B cell (primary cell): ENCODE measurements around the gene GSKIP. TPM values are rescaled to one million over a fixed set of nuclear protein-coding genes. Genes with fewer than 3 reads are reported as not detected.

ENCODE experiments used
- ATAC-seq: fragments of 200-7000 bp; cut with Tn5 transposase; one replicate; pipeline ENCODE4 v1.10.0; 2021; ENCODE audit warnings: low read depth, mild to moderate bottlenecking, moderate number of reproducible peaks, moderate library complexity
- CTCF ChIA-PET: fragments of 350-600 bp; sonication (Branson Sonifier 250); formaldehyde crosslinking; loops from one replicate; lab custom pipeline; 2021; ENCODE audit warnings: antibody characterized with exemption, inconsistent platforms; lab: Charles Lee
- POLR2A ChIA-PET: fragments of 350-600 bp; sonication (Branson Sonifier 250); formaldehyde crosslinking; loops from one replicate; lab custom pipeline; 2021; ENCODE audit warnings: antibody characterized with exemption; lab: Charles Lee
- DNase-seq: peaks from one replicate; pipeline ENCODE4 v3.0.0; 2013
- H2AFZ ChIP-seq: 2 replicates; pipeline ENCODE4 v1.6.1; 2012; ENCODE audit warnings: mild to moderate bottlenecking, low read depth, low read length; ENCODE audit not compliant: insufficient read depth, poor library complexity, severe bottlenecking
- H3K27ac ChIP-seq, 2 donors: 1 replicate in 1 of 2; 2 replicates in 1 of 2; pipeline ENCODE4 v1.5.1; 2012 to 2013; ENCODE audit warnings: low read length in 2 of 2, mild to moderate bottlenecking in 2 of 2, moderate library complexity in 1 of 2
- H3K27me3 ChIP-seq, 4 experiments: fragments of 200-600 bp in 1 of 4; sonication (generic) in 1 of 4; replicated peaks in 1 of 4; 1 replicate in 2 of 4; 2 replicates in 2 of 4; pipeline versions ENCODE4 v1.6.1 to v1.7.0; 2013 to 2016; ENCODE audit warnings: low read length in 3 of 4, mild to moderate bottlenecking in 2 of 4, mixed read lengths in 1 of 4, moderate library complexity in 1 of 4; ENCODE audit not compliant: insufficient read depth in 4 of 4, control insufficient read depth in 3 of 4; ENCODE audit errors: control extremely low read depth in 1 of 4
- H3K36me3 ChIP-seq, 2 experiments: replicated peaks in 1 of 2; 1 replicate in 1 of 2; 2 replicates in 1 of 2; pipeline versions ENCODE4 v1.6.1 to v1.7.1; 2013; ENCODE audit warnings: low read length in 1 of 2; ENCODE audit not compliant: insufficient read depth in 2 of 2, control insufficient read depth in 1 of 2; ENCODE audit errors: control extremely low read depth in 1 of 2, extremely low read depth in 1 of 2
- H3K4me1 ChIP-seq, 2 donors: fragments of 200-600 bp in 1 of 2; sonication (generic) in 1 of 2; 1 replicate in 1 of 2; 2 replicates in 1 of 2; pipeline versions ENCODE4 v1.5.1 to v1.6.1; 2013 to 2017; ENCODE audit warnings: low read length in 2 of 2; ENCODE audit not compliant: control insufficient read depth in 2 of 2, insufficient read depth in 2 of 2
- H3K4me2 ChIP-seq: replicated peaks from 2 replicates; pipeline ENCODE3; 2012; ENCODE audit warnings: mild to moderate bottlenecking, low read depth, low read length; ENCODE audit not compliant: poor library complexity, severe bottlenecking
- H3K4me3 ChIP-seq, 5 experiments: fragments of 200-600 bp in 1 of 5; sonication (generic) in 1 of 5; 1 replicate in 3 of 5; 2 replicates in 2 of 5; pipeline versions ENCODE4 v1.5.1 to v1.7.0; 2011 to 2016; ENCODE audit warnings: low read length in 4 of 5, mild to moderate bottlenecking in 4 of 5, low read depth in 2 of 5, control low read depth in 1 of 5, moderate library complexity in 1 of 5; ENCODE audit not compliant: insufficient read depth in 1 of 5; ENCODE audit errors: control extremely low read depth in 1 of 5, extremely low read depth in 1 of 5
- H3K79me2 ChIP-seq: fragments of 200-600 bp; sonication (generic); one replicate; pipeline ENCODE4 v1.6.0; 2016; ENCODE audit warnings: low read length; ENCODE audit not compliant: control insufficient read depth, insufficient read depth
- H3K9ac ChIP-seq: fragments of 200-600 bp; sonication (generic); 2 replicates; pipeline ENCODE4 v1.6.1; 2017; ENCODE audit warnings: mild to moderate bottlenecking, low read length, moderate library complexity
- H3K9me3 ChIP-seq, 3 donors: one replicate each; pipeline versions ENCODE4 v1.6.1 to v1.7.1; 2013; ENCODE audit warnings: low read length in 2 of 3; ENCODE audit not compliant: control insufficient read depth in 2 of 3, insufficient read depth in 1 of 3; ENCODE audit errors: control extremely low read depth in 1 of 3
- H4K20me1 ChIP-seq: 2 replicates; pipeline ENCODE4 v1.6.0; 2012; ENCODE audit warnings: mild to moderate bottlenecking, low read length; ENCODE audit not compliant: insufficient read depth, control insufficient read depth, poor library complexity, severe bottlenecking
- H3K27ac Mint-ChIP-seq: one replicate; pipeline ENCODE4 v1.8.0; 2021; ENCODE audit warnings: mixed read lengths
- H3K27me3 Mint-ChIP-seq: one replicate; pipeline ENCODE4 v1.8.0; 2021; ENCODE audit warnings: mixed read lengths
- H3K4me1 Mint-ChIP-seq: one replicate; pipeline ENCODE4 v1.8.0; 2021; ENCODE audit warnings: mixed read lengths
- H3K4me3 Mint-ChIP-seq: one replicate; pipeline ENCODE4 v1.8.0; 2021; ENCODE audit warnings: mixed read lengths
- H3K9me3 Mint-ChIP-seq: one replicate; pipeline ENCODE4 v1.8.0; 2022; ENCODE audit warnings: mixed read lengths; ENCODE audit not compliant: insufficient read depth
- CTCF ChIP-seq: fragments of 200-600 bp; IDR thresholded peaks from one replicate; pipeline ENCODE4 v1.8.0; 2022; ENCODE audit warnings: antibody characterized with exemption, mild to moderate bottlenecking
- EZH2 ChIP-seq: IDR thresholded peaks from 2 replicates; pipeline ENCODE4 v1.6.1; 2012; ENCODE audit warnings: borderline replicate concordance, low read depth, mild to moderate bottlenecking, moderate library complexity, low read length; ENCODE audit not compliant: insufficient read depth, poor library complexity, severe bottlenecking
- WGBS: methylation state at CpG from one replicate; pipeline ENCODE4 v1.1.5; 2013; ENCODE audit warnings: missing lambda C conversion rate; ENCODE audit not compliant: insufficient coverage; 5-methylcytosine and 5-hydroxymethylcytosine counted together
- intact Hi-C: fragments of 100-400 bp; cut with micrococcal nuclease; formaldehyde crosslinking; loops from one replicate; pipeline ENCODE4 v1.10.0; 2022
- polyA plus RNA-seq: library from polyadenylated mRNA; depleted of rRNA; stranded (reverse); fragments of >200 nt; gene quantifications from 2 replicates; pipeline ENCODE4 v1.2.3, GENCODE V29; 2012
- total RNA-seq, 2 donors: library from RNA; stranded (reverse); fragments of 120-200 nt in 1 of 2; gene quantifications; 1 replicate in 1 of 2; 2 replicates in 1 of 2; pipeline versions ENCODE4 v1.2.3 to v1.2.4, GENCODE V29; 2013 to 2022

The GSKIP gene
- total and polyA plus RNA-seq, 2 donors (not counting 1 experiment from before 2014, with no cell fraction given): 5.7 to 15.8 TPM

DNA sequence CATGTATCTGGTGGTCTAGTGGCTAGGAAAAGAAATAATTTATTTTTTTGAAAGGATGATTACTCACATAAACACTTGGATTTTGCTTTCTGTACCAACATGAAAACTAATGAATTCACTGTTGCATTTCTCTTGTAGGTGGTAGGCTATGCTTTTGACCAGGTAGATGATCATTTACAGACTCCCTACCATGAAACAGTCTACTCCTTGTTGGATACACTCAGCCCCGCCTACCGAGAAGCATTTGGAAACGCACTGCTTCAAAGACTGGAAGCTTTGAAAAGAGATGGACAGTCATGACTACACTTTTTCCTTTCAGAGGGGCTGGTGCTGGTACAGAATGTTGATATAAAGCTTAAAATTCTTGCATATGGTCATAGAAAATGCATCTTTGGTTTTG is 22.1 kb downstream of the GSKIP start:
- intact Hi-C loops: no loop called here
- WGBS: no CpG with 5 or more reads among the region's 3 CpGs
- ATAC-seq (no peak), DNase-seq (no peak)
- H3K27me3 Mint-ChIP-seq: no peaks in the 10 kb centered on the region
- peaks cover 7% of the 10 kb centered on the region for H3K4me1 Mint-ChIP-seq
- H3K4me3 Mint-ChIP-seq: no peak overlapping the region
- ChIA-PET CTCF (no interaction called here), POLR2A (no interaction called here)
- no peak for TF ChIP-seq CTCF
- no peak for TF ChIP-seq EZH2
- no peak overlapping the region for H3K4me3 ChIP-seq
- H2AFZ ChIP-seq: no peak overlapping the region
- no peak overlapping the region for H3K9ac ChIP-seq
- H3K27me3 ChIP-seq: no peaks in the 10 kb centered on the region
- H3K4me2 ChIP-seq: no peak overlapping the region
- no peaks in the 10 kb centered on the region for H3K79me2 ChIP-seq
- no peaks in the 10 kb centered on the region for H3K9me3 Mint-ChIP-seq
- no peak overlapping the region for H3K27ac ChIP-seq
- peaks cover 4 to 7% of the 10 kb centered on the region in 2 donors for H3K4me1 ChIP-seq
- H3K9me3 ChIP-seq: no peaks in the 10 kb centered on the region
- H4K20me1 ChIP-seq: no peaks in the 10 kb centered on the region
- H3K27ac Mint-ChIP-seq: no peak overlapping the region
- H3K36me3 ChIP-seq: peaks cover 4 to 16% of the 10 kb centered on the region in 2 experiments

GRCh38 chr14:96390965-96391292 is 27.6 kb downstream of the GSKIP start:
- no peak for ATAC-seq
- peaks cover 5% of the 10 kb centered on the region for H3K27me3 Mint-ChIP-seq
- Histone ChIP-seq H3K27ac (no peak overlapping the region), H2AFZ (peak overlapping the region; percentile 66), H3K4me1 (peaks cover 7 to 18% of the 10 kb centered on the region in 2 donors), H3K4me2 (peak overlapping the region; percentile 92), H3K79me2 (no peaks in the 10 kb centered on the region), H3K36me3 (peaks cover 2 to 4% of the 10 kb centered on the region in 2 experiments), H3K9me3 (no peaks in the 10 kb centered on the region), H3K4me3 (peak overlapping the region; percentile 63 to 89 (median 72)), H4K20me1 (no peaks in the 10 kb centered on the region), H3K9ac (peak overlapping the region; percentile 85), H3K27me3 (no peaks in the 10 kb centered on the region)
- intact Hi-C loops: loop anchor here (1.0 kb wide), 3 partner anchors 28 to 406 kb away; partner anchors contain the start of genes ATG2B, GSKIP, PAPOLA and VRK1
- no peaks in the 10 kb centered on the region for H3K9me3 Mint-ChIP-seq
- H3K27ac Mint-ChIP-seq: peak overlapping the region; percentile 79
- POLR2A ChIA-PET: no interaction called here
- 0% methylated on average over 10 of the region's 13 CpGs for WGBS
- DNase-seq: no peak
- peaks cover 8% of the 10 kb centered on the region for H3K4me1 Mint-ChIP-seq
- TF ChIP-seq CTCF: no peak
- no peak for TF ChIP-seq EZH2
- CTCF ChIA-PET: no interaction called here
- peak overlapping the region; percentile 93 for H3K4me3 Mint-ChIP-seq
